SK-N-SH treated with all-trans-retinoic acid at 6 μM for 48 hours (cell line): Measurements from ENCODE around the gene KCNIP4.

ENCODE experiments used
- ATAC-seq: fragments of 200-7000 bp; cut with Tn5 transposase; 3 replicates; pipeline ENCODE4 v1.9.1; 2020; ENCODE audit warnings: mild to moderate bottlenecking, moderate library complexity
- ARNTL ChIP-seq: fragments of 450-650 bp; formaldehyde crosslinking; IDR thresholded peaks from 2 replicates; pipeline ENCODE4 v1.5.0; 2020; ENCODE audit warnings: low read depth, mild to moderate bottlenecking, moderate library complexity, borderline replicate concordance
- BACH2 ChIP-seq: fragments of 250-450 bp; sonication (Bioruptor Pico); IDR thresholded peaks from 2 replicates; pipeline ENCODE4 v1.9.0; 2021; ENCODE audit warnings: mild to moderate bottlenecking, borderline replicate concordance
- CREB5 ChIP-seq: fragments of 250-450 bp; sonication (Bioruptor Pico); IDR thresholded peaks from 2 replicates; pipeline ENCODE4 v1.5.1; 2020; ENCODE audit warnings: low read depth, mild to moderate bottlenecking, moderate library complexity
- CSDC2 ChIP-seq: fragments of 250-450 bp; sonication (Bioruptor Pico); IDR thresholded peaks from 2 replicates; pipeline ENCODE4 v1.5.0; 2020; ENCODE audit warnings: mild to moderate bottlenecking, moderate library complexity
- CSRNP3 ChIP-seq: fragments of 250-450 bp; sonication (Bioruptor Pico); IDR thresholded peaks from 2 replicates; pipeline ENCODE4 v1.5.1; 2021; ENCODE audit warnings: mild to moderate bottlenecking, moderate library complexity
- ESRRG ChIP-seq: fragments of 250-450 bp; sonication (Bioruptor Pico); IDR thresholded peaks from 2 replicates; pipeline ENCODE4 v1.6.1; 2021; ENCODE audit warnings: mild to moderate bottlenecking
- GLIS3 ChIP-seq: fragments of 250-450 bp; sonication (Bioruptor Pico); IDR thresholded peaks from 2 replicates; pipeline ENCODE4 v1.5.0; 2020; ENCODE audit warnings: mild to moderate bottlenecking, moderate library complexity
- ISL1 ChIP-seq: fragments of 250-450 bp; sonication (Bioruptor Pico); IDR thresholded peaks from 2 replicates; pipeline ENCODE4 v2.1.2; 2022; ENCODE audit warnings: mild to moderate bottlenecking, moderate library complexity
- OSR1 ChIP-seq: fragments of 250-450 bp; sonication (Bioruptor Pico); IDR thresholded peaks from 2 replicates; pipeline ENCODE4 v1.8.0; 2022; ENCODE audit warnings: moderate library complexity, mild to moderate bottlenecking, inconsistent platforms
- PATZ1 ChIP-seq: fragments of 250-450 bp; sonication (Bioruptor Pico); IDR thresholded peaks from 2 replicates; pipeline ENCODE4 v1.8.0; 2020; ENCODE audit warnings: mild to moderate bottlenecking, moderate library complexity, borderline replicate concordance
- POU6F1 ChIP-seq: fragments of 250-450 bp; sonication (Bioruptor Pico); IDR thresholded peaks from 2 replicates; pipeline ENCODE4 v1.8.0; 2021; ENCODE audit warnings: low read depth, mild to moderate bottlenecking, moderate library complexity, borderline replicate concordance
- PPARA ChIP-seq: fragments of 250-450 bp; sonication (Bioruptor Pico); IDR thresholded peaks from 2 replicates; pipeline ENCODE4 v1.5.0; 2020; ENCODE audit warnings: mild to moderate bottlenecking, borderline replicate concordance
- RARB ChIP-seq: fragments of 250-450 bp; sonication (Bioruptor Pico); IDR thresholded peaks from 2 replicates; pipeline ENCODE4 v1.8.0; 2021; ENCODE audit warnings: mild to moderate bottlenecking, moderate library complexity
- SNAI2 ChIP-seq: fragments of 250-450 bp; sonication (Bioruptor Pico); IDR thresholded peaks from 2 replicates; pipeline ENCODE4 v1.5.0; 2020; ENCODE audit warnings: mild to moderate bottlenecking, moderate library complexity
- TCF4 ChIP-seq: fragments of 250-450 bp; sonication (Bioruptor Pico); IDR thresholded peaks from 2 replicates; pipeline ENCODE4 v1.8.0; 2021; ENCODE audit warnings: mild to moderate bottlenecking, moderate library complexity, borderline replicate concordance
- TSHZ2 ChIP-seq: fragments of 250-450 bp; sonication (Bioruptor Pico); IDR thresholded peaks from 2 replicates; pipeline ENCODE4 v1.5.0; 2020; ENCODE audit warnings: mild to moderate bottlenecking, moderate library complexity
- ZC3H10 ChIP-seq: fragments of 250-450 bp; sonication (Bioruptor Pico); IDR thresholded peaks from 2 replicates; pipeline ENCODE4 v1.5.1; 2021; ENCODE audit warnings: mild to moderate bottlenecking, moderate library complexity
- ZFP3 ChIP-seq: fragments of 250-450 bp; sonication (Bioruptor Pico); IDR thresholded peaks from 2 replicates; pipeline ENCODE4 v1.5.0; 2020; ENCODE audit warnings: mild to moderate bottlenecking, moderate library complexity
- ZFP30 ChIP-seq: fragments of 450-650 bp; formaldehyde crosslinking; IDR thresholded peaks from 2 replicates; pipeline ENCODE4 v1.5.0; 2022; ENCODE audit warnings: mild to moderate bottlenecking, moderate library complexity
- ZNF565 ChIP-seq: fragments of 450-650 bp; formaldehyde crosslinking; conservative IDR thresholded peaks from 2 replicates; pipeline ENCODE4 v1.5.0; 2020; ENCODE audit warnings: low read depth, mild to moderate bottlenecking, moderate library complexity
- ZNF70 ChIP-seq: fragments of 450-650 bp; formaldehyde crosslinking; IDR thresholded peaks from 2 replicates; pipeline ENCODE4 v1.5.0; 2020; ENCODE audit warnings: mild to moderate bottlenecking, moderate library complexity

The KCNIP4 gene

GRCh38 chr4:20901851-20902250 is 1046.7 kb downstream of the KCNIP4 start:
- ATAC-seq = no peak
- no peak for TF ChIP-seq ESRRG (CRISPR knock-in tag)

GRCh38 chr4:20899591-20899990 is 1049.0 kb downstream of the KCNIP4 start:
- no peak for TF ChIP-seq ZNF70 (CRISPR knock-in tag)
- no peak for TF ChIP-seq ZNF565 (CRISPR knock-in tag)
- TF ChIP-seq GLIS3 (CRISPR knock-in tag) = no peak
- TF ChIP-seq TSHZ2 (CRISPR knock-in tag) = no peak
- no peak for TF ChIP-seq SNAI2 (CRISPR knock-in tag)
- no peak for TF ChIP-seq BACH2 (CRISPR knock-in tag)
- TF ChIP-seq ZFP3 (CRISPR knock-in tag) = no peak
- no peak for TF ChIP-seq CREB5
- TF ChIP-seq ZFP30 (CRISPR knock-in tag) = no peak
- ATAC-seq = no peak

- TF ChIP-seq PPARA (no peak), CREB5 (no peak), CSRNP3 (CRISPR knock-in tag) (no peak), ZFP3 (CRISPR knock-in tag) (no peak), OSR1 (CRISPR knock-in tag) (no peak), CSDC2 (CRISPR knock-in tag) (no peak), ZC3H10 (no peak), ISL1 (CRISPR knock-in tag) (no peak), TCF4 (CRISPR knock-in tag) (no peak), ESRRG (CRISPR knock-in tag) (no peak), ZNF70 (CRISPR knock-in tag) (no peak), RARB (CRISPR knock-in tag) (no peak), ARNTL (no peak), POU6F1 (CRISPR knock-in tag) (no peak), PATZ1 (CRISPR knock-in tag) (no peak), BACH2 (CRISPR knock-in tag) (no peak), TSHZ2 (CRISPR knock-in tag) (no peak)
- no peak for ATAC-seq
Observed at GRCh38 chr4:20895988-20896387, 1052.6 kb downstream of the KCNIP4 start.
